ENCODE measurements around the gene JAKMIP1. TPM values are rescaled to one million over a fixed set of nuclear protein-coding genes. Genes with fewer than 3 reads are reported as not detected.

Gene JAKMIP1
- total and polyA plus RNA-seq, 9 donors: 0.33 to 1.00 (median 0.56) TPM; not detected in 1

DNA sequence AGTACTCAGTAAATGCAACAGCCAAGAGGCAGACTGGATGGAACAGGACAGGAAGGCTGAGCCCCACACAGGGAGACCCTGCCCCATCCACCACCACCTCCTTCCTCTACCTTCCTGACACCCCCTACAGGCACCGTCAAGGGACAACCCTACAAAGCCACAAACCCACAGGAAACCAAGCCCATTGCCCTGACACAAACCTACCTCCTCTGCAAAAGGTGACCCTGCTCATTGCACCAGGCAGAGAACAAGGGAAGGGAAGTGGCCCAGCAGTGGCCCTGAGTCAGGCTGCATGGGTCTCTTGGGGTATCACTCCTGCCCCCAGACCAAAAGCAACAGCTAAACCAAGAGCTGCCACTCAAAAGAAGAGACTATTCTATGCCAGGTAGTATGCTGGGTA, 21.0 kb downstream of the JAKMIP1 start:
- TF ChIP-seq, protein P1, sequence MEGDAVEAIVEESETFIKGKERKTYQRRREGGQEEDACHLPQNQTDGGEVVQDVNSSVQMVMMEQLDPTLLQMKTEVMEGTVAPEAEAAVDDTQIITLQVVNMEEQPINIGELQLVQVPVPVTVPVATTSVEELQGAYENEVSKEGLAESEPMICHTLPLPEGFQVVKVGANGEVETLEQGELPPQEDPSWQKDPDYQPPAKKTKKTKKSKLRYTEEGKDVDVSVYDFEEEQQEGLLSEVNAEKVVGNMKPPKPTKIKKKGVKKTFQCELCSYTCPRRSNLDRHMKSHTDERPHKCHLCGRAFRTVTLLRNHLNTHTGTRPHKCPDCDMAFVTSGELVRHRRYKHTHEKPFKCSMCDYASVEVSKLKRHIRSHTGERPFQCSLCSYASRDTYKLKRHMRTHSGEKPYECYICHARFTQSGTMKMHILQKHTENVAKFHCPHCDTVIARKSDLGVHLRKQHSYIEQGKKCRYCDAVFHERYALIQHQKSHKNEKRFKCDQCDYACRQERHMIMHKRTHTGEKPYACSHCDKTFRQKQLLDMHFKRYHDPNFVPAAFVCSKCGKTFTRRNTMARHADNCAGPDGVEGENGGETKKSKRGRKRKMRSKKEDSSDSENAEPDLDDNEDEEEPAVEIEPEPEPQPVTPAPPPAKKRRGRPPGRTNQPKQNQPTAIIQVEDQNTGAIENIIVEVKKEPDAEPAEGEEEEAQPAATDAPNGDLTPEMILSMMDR (IDR thresholded peaks at IDR 0.05): no peak
- no peak for TF ChIP-seq POLR2A (IDR thresholded peaks at IDR 0.05)
- no peak for TF ChIP-seq EP300 (IDR thresholded peaks at IDR 0.05)
- WGBS, 3 donors: 71 to 80% (median 79%) methylated on average over 1 of the region's 1 CpG
- no peaks in the 10 kb centered on the region for H3K4me1 ChIP-seq (ENCODE audit: insufficient read depth)
- H3K27me3 ChIP-seq: no peaks in the 10 kb centered on the region
- no peak for DNase-seq
- H3K27ac ChIP-seq: no peak overlapping the region
- no peak overlapping the region for H3K4me3 ChIP-seq
- intact Hi-C loops (cut with DNase I): no loop called here
- no peaks in the 10 kb centered on the region for H3K36me3 ChIP-seq
- H3K9me3 ChIP-seq: no peaks in the 10 kb centered on the region

DNA sequence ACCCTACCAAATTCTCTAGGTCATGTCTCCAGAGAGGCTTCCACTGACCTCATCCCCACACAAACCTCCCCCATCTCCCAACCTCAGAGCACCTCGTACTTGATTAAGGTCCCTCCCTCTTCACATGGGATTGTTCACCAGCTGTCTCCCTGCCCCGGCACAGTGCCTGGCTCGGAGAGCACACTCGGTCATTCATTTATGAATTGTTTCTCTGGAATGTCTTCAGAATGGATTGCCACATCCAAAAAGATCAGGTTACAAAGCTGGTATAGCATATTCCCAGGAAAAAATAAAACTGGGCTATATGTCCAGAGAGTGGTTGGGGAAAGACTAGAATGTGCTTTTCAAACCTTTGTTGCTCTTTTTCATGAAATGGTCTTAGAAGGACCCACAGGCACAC, 21.6 kb downstream of the JAKMIP1 start:
- Histone ChIP-seq H3K27ac (no peak overlapping the region), H3K27me3 (no peaks in the 10 kb centered on the region), H3K36me3 (no peaks in the 10 kb centered on the region), H3K9me3 (no peaks in the 10 kb centered on the region), H3K4me3 (no peak overlapping the region), H3K4me1 (ENCODE audit: insufficient read depth) (no peaks in the 10 kb centered on the region)
- intact Hi-C loops (cut with DNase I): no loop called here
- WGBS, 3 donors: 45 to 53% (median 50%) methylated on average over 4 of the region's 4 CpGs
- no peak for DNase-seq
- TF ChIP-seq EP300 (IDR thresholded peaks at IDR 0.05): no peak
- no peak for TF ChIP-seq POLR2A (IDR thresholded peaks at IDR 0.05)
- TF ChIP-seq, protein P1 (IDR thresholded peaks at IDR 0.05): no peak

DNA sequence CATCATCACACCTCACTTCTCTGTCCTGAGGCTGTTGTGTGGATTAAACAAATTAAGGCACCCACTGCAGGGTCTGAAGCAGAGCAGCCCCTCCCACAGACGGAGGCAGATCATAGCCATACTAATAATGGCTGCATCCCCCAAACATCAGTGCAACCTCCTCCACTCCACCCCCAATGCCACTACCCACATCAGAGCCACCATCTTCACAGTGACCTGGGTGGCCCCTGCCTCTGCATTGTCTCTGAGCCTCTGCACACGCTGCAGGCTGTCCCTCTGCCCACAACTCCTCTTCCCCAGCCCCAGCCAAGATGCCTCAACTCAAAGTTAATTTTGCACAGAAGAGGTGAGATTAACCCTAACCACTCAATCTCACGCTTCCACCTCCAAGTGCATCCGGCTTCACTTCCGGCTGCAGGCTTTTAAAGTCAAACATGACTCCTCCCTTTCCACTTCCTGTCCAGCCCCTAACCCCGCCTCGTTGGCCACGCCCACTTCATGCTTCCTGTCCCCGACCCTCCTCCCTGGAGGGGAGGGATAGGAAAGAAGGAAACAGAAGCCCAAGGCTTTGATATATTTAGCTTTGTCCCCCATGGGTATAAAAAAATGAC, 22.7 kb downstream of the JAKMIP1 start:
- intact Hi-C loops (cut with DNase I): no loop called here
- WGBS, 3 donors: 34 to 53% (median 48%) methylated on average over 8 to 9 of the region's 9 CpGs
- Histone ChIP-seq H3K36me3 (no peaks in the 10 kb centered on the region), H3K4me3 (no peak overlapping the region), H3K9me3 (no peaks in the 10 kb centered on the region), H3K27ac (no peak overlapping the region), H3K27me3 (no peaks in the 10 kb centered on the region), H3K4me1 (ENCODE audit: insufficient read depth) (no peaks in the 10 kb centered on the region)
- TF ChIP-seq EP300 (IDR thresholded peaks at IDR 0.05) (no peak), POLR2A (IDR thresholded peaks at IDR 0.05) (no peak)
- TF ChIP-seq, protein P1 (IDR thresholded peaks at IDR 0.05): no peak
- no peak for DNase-seq

DNA sequence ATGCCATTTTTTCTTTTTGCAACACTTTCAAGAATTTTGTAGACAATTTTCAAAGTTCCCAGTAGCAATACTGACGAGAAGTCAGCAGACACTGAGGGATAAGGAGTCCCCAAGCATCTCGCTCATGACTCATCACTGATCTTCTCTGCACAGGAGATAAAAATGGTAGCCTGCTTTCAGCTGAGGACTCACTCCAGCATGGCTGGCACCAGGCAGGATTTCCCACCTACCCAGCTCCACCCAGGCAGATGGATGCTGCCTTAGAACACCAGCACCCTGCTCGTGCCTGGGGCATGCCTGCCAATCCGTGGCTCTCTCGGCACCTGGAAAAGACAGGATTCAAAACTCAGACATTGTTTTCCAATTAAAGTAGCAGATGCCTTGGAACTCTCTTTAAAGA, 24.9 kb downstream of the JAKMIP1 start:
- no peaks in the 10 kb centered on the region for H3K9me3 ChIP-seq
- no peak for DNase-seq
- 85 to 87% (median 86%) methylated on average over 5 of the region's 5 CpGs for WGBS, 3 donors
- TF ChIP-seq, protein P1 (IDR thresholded peaks at IDR 0.05): no peak
- TF ChIP-seq POLR2A (IDR thresholded peaks at IDR 0.05) (no peak), EP300 (IDR thresholded peaks at IDR 0.05) (no peak)
- H3K36me3 ChIP-seq: no peaks in the 10 kb centered on the region
- no peaks in the 10 kb centered on the region for H3K4me1 ChIP-seq (ENCODE audit: insufficient read depth)
- intact Hi-C loops (cut with DNase I): no loop called here
- no peak overlapping the region for H3K27ac ChIP-seq
- H3K27me3 ChIP-seq: no peaks in the 10 kb centered on the region
- H3K4me3 ChIP-seq: no peak overlapping the region
